Inflammatory macrophage treated with lipopolysaccharide for 1 hour (primary cell): Measurements from ENCODE around the gene MPIG6B.
A peak's percentile ranks its signal among the peaks of the same experiment; 100 is the strongest.

Experiments
- DNase-seq, 2 donors: peaks; one replicate each; pipeline ENCODE4 v3.0.0-alpha.2; 2020 to 2022

Gene MPIG6B

GRCh38 chr6:31739639-31740396 is 16.6 kb downstream of the MPIG6B start, which contains the start of gene MSH5:
Gene MSH5 (plus strand): TSS chr6:31740005. CDS start chr6:31740467, 462 bp downstream.
- peak; percentile 99 for DNase-seq

DNA sequence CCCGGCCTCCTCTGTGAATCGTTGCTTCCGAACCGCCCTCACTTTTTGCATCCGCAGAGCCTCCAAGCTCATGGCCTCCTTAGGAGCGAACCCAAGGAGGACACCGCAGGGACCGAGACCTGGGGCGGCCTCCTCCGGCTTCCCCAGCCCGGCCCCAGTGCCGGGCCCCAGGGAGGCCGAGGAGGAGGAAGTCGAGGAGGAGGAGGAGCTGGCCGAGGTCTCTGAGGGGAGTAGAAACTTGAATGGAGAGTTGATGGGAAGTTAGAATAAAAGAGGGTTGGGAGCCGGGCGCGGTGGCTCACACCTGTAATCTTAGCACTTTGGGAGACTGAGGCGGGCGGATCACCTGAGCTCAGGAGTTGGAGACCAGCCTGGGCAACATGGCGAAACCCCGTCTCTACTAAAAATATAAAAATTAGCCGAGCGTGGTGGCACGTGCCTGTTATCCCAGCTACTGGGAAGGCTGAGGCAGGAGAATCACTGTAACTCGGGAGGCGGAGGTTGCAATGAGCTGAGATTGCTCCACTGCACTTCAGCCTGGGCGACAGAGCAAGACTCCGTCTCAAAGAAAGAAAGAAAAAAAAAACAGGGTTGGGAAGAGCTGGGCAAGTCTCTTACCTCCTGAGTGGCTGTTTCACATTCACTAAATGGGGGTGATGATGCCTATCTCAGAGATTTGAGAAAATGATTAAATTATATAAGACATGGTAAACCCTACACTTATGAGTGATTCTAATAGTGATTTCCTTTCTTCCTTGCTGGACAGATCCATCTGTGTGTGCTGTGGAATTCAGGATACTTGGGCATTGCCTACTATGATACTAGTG is 17.4 kb downstream of the MPIG6B start:
- DNase-seq: peak; percentile 52 to 58

DNA sequence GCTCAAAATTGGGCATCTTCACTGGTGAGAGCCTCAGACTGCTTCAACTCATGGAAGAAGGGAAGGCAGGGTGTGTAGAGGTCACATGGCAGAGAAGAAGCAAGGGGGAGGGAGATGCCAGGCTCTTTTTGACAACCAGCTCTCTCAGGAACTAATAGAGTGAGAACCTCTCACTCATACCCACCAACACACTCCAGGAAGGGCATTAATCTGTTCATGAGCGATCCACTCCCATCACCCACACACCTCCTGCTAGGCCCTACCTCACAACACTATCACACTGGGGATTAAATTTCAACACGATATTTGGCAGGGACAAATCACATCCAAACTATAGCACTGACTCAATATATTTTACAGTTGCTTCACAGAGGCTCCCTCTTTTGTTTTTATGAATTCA is 18.6 kb downstream of the MPIG6B start:
- no peak for DNase-seq

DNA sequence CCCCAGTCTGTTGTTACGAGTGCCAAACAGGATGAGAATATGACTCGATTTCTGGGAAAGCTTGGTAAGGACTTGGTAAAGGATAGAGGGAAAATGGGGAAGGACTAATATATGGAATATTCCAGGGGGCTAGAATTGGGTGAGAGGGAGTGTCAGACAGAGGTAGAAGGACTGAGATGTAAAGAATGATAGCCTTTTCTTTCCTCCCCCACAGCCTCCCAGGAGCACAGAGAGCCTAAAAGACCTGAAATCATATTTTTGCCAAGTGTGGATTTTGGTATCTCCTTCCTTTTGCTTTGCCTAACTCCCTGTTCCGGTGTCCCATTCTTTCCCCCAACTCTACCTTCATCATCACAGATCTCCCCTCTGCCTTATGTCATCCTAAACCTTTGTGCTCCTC is 19.7 kb downstream of the MPIG6B start:
- DNase-seq: no peak

DNA sequence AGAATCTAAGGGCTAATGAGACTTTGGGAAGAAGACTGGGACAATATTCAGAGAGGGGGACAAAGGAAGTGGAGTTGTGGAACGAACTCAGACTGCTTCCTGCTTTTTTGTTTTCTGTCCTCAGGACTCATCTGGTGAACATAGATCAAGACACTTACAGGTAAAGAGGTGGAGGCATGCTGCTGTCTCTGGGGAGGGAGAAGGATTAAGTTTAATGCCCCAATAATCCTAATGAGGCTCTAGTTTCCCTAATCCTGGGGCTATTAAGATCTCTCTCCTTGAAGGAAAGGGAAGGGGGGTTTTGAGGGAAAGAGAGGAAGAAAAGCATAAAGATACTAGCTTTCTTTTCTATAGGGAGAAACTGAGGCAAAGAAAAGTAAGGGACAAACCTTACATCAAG is 21.2 kb downstream of the MPIG6B start:
- no peak for DNase-seq

DNA sequence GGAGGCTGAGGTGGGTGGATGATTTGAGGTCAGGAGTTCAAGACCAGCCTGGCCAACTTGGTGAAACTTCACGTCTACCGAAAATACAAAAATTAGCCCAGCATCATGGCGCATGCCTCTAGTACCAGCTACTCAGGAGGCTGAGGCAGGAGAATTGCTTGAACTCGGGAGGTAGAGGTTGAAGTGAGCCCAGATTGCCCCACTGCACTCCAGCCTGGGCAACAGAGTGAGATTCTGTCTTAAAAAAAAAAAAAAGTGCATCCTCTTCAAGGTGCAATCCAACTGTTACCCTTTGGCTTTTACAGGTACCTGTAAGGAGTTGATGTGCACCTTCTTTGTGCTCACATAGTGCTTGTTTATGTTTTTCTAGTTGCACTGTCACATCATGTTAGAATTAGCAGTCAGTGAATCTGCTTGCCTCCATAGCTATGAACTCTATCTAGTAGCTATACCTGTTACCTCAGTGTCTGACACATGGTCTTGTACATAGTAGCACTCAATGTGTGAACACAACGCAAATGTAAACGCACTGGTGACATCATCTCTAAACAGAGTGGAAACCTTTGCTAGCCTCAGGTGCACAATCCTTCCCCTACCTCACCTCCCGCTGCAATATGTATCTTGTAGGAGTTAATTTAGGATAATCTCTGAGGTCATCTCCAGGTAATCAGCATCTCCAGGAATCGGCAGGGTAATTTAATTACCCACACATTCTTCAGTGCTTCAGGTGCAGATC is 26.3 kb downstream of the MPIG6B start:
- no peak for DNase-seq

DNA sequence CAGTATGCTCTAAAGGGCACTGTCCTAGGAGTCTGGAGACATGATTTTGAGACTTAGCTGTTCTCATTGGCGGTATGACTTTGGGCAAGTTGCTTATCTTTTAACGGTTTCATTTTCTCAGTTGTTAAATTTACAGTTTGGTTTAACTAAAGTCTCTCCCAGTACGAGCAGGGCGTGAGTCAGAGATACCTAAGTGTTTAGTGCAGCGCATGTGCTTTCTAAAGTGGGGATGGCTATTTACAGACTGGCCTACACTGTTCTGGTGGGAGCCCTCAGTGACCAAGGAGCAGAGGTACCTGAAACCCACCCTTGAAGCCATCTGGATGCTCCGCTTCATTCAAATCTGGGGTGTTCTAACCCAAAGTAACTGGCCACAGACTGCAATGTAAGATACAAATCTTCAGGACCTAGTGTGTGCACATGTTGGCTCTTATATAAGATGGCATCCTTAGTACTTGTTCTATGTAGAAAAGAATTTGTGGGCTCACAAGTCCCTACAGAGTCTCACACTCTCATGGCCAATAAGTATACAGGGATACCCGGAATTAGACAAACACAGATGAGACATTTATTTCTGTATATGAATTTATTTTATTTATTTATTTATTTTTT is 27.3 kb downstream of the MPIG6B start:
- DNase-seq: no peak

GRCh38 chr6:31752739-31753319 is 29.7 kb downstream of the MPIG6B start:
- DNase-seq: no peak

DNA sequence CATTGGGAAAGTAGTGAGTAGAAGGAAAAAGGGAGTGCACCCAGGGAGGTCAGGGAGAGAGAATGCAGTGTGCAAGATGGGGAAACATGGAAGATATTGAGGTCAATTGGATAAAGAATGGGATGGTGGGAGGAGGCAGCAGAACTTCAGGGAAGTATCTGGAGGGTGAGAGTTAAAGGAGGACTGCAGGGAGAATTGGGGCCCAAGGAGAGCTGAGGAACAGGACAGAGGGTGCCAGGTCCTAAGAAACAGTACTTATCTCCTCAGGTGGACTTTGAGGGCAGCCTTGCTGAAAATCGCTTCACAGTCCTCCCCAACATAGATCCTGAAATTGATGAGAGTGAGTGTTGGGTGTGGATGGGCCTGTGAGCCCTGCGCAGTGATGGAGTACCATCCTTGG is 35.1 kb downstream of the MPIG6B start:
- no peak for DNase-seq

DNA sequence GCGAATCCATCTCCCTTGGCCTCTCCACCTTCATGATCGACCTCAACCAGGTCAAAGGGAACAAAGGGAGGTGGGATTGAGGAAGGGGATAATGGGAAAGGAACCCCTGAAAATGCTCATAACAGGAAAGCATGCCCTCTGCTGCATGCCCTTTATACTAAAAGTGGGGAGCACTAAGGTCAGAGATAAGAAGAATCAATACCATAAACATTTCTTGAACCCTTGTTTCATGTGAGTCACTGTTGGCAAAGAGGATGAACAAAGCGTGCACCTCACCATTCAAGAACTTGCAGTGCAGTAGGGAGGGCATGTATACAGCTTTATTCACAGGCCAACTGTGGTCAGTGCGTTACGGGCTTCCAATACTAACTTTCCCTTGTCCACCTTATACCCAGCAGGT is 37.6 kb downstream of the MPIG6B start:
- DNase-seq: no peak

DNA sequence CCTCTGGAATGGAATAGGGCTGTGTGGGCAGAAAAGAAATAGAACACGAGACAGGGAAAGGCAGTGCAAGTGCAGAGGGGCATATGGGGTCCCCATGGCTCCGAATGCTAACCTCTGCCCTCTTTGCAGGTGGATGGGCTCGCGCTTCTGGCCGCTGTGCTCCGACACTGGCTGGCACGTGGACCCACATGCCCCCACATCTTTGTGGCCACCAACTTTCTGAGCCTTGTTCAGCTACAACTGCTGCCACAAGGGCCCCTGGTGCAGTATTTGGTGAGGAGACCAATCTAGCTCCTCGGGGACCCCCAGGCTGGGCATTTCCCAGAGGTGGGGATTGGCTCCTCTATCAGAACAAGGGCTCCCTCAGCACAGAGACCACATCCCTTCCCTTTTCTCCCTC is 38.2 kb downstream of the MPIG6B start:
- DNase-seq: no peak

DNA sequence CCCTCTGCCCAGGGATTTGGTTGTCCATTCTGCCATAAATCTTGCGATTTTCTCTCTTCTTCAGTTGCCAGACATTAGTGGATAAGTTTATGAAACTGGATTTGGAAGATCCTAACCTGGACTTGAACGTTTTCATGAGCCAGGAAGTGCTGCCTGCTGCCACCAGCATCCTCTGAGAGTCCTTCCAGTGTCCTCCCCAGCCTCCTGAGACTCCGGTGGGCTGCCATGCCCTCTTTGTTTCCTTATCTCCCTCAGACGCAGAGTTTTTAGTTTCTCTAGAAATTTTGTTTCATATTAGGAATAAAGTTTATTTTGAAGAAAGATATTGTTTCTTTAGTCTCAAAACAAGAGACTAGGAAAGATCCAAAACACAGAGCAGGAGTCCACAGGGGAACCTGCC is 39.2 kb downstream of the MPIG6B start, which contains the start of gene SAPCD1:
TSS of gene SAPCD1 (plus strand) at position 301 of the 400 bp plus-strand sequence. CDS start 399 bp downstream, outside the sequence.
- DNase-seq: no peak

- no peak for DNase-seq
Observed at GRCh38 chr6:31762878-31763618, 39.9 kb downstream of the MPIG6B start.

DNA sequence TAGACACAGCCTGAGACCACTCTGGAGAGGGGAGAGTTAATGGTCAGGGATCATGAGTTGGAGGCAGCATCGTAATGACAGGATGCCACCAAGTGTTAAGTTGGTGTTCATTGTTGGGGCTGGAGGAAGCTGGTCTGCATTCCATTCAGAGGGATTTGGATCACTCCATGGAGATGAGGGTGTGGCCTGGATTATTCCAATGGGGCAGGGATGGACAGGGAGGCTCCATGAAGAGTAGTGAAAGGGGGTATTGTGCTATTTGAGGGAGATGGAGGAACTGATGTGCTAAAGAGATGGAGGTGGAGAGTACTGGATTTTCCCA is 40.4 kb downstream of the MPIG6B start:
- no peak for DNase-seq

GRCh38 chr6:31764198-31764597 is 41.0 kb downstream of the MPIG6B start:
- DNase-seq: no peak

GRCh38 chr6:31765559-31765909 is 42.4 kb downstream of the MPIG6B start:
- no peak for DNase-seq

GRCh38 chr6:31765910-31766794 is 43.0 kb downstream of the MPIG6B start:
- DNase-seq: no peak

DNA sequence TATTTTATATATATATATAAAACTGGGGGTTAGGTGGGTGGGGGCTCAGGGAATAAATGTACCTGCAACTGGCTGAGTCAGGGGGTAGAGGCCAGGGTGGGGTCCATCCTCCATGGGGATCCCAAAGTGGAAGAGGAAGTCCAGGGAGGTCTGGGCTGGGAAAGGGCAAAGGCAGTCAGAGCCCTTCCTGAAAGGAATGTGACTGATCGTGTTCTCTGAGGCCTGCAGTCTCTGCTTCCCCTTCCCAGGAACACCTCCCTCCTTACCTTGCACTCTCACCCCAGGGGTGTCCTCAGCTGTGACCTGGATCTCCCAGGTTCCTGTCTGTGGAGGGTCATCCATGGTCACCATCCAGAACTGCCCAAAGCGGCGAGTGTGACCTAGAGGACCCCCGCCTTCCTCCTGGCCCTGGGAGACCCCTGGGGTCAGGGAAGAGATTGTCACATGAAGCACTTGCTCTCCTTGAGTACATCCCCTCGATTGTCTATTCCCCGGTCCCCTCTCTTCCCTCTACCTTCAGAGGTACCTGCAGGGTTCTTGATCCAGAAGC is 44.0 kb downstream of the MPIG6B start:
- DNase-seq: no peak

DNA sequence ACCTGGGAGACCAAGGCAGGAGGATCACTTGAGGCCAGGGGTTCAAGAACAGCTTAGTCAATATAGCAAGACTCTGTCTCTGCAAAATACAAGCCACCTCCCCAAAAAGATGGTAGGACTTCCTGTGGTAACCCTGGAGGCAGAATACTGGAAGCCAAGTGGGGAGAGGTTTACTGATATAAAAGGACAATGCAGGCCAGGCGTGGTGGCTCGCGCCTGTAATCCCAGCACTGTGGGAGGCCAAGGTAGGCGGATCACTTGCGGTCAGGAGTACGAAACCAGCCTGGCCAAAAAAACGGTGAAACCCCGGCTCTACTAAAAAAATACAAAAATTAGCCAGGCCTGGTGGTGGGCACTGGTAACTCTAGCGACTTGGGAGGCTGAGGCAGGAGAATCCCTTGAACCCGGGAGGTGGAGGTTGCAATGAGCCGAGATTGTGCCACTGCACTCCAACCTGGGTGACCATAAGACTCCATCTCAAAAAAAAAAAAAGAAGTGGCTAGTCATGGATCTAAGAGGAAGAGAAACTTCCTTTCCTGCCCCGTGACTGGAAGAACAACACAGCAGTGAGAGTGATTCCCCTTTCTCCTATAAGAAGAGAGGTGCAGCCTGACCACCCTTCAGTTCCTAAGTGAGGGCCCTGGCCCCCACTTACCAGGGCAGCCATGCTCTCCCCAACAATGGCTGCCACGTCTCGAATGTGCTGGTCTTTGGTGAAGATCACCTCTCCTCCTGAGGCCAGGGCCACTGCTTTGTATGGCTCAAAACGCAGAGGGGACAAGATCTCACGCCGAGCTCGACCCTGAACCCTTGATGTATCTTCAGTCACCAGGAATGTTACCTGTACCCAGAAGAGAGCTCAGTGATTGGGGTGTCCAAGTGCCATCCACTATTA is 45.4 kb downstream of the MPIG6B start:
- peak; percentile 69 to 83 for DNase-seq
